ENCODE data around the gene HMBS. TPM values are rescaled to one million over a fixed set of nuclear protein-coding genes. Genes with fewer than 3 reads are reported as not detected.

Gene HMBS
- total RNA-seq, 3 donors from 2014 or later (not counting 1 experiment from before 2014, with no cell fraction given) = 6.1 to 10.1 (median 6.7) TPM

GRCh38 chr11:119048644-119049043, 36.0 kb upstream of the HMBS start:
- no peak overlapping the region for H3K4me3 ChIP-seq (ENCODE audit: low read length)
- H3K27ac Mint-ChIP-seq = no peak overlapping the region
- TF ChIP-seq CTCF (IDR thresholded peaks at IDR 0.05) = no peak
- H3K36me3 Mint-ChIP-seq = peaks cover 31% of the 10 kb centered on the region
- H3K36me3 ChIP-seq (ENCODE audit: control insufficient read depth, insufficient read depth, low read length) = peaks cover 83% of the 10 kb centered on the region
- no peaks in the 10 kb centered on the region for H3K9me3 ChIP-seq (ENCODE audit: control insufficient read depth, insufficient read depth, low read length)
- no peak overlapping the region for H3K4me3 Mint-ChIP-seq
- H3K4me1 ChIP-seq (ENCODE audit: control insufficient read depth, insufficient read depth, low read length) = no peaks in the 10 kb centered on the region
- H3K4me1 Mint-ChIP-seq = peaks cover 12 to 17% of the 10 kb centered on the region in 2 donors
- ATAC-seq (no peak), DNase-seq (no peak)
- no peaks in the 10 kb centered on the region for H3K9me3 Mint-ChIP-seq
- H3K27me3 Mint-ChIP-seq (ENCODE audit: low read depth in 2 of 2) = no peaks in the 10 kb centered on the region
- H3K27me3 ChIP-seq (ENCODE audit: control insufficient read depth, insufficient read depth, low read length) = no peaks in the 10 kb centered on the region
- 82% methylated on average over 6 of the region's 9 CpGs for WGBS (ENCODE audit: insufficient coverage)
- no peak overlapping the region for H3K27ac ChIP-seq (ENCODE audit: low read length)
- intact Hi-C loops (cut with micrococcal nuclease) = no loop called here

GRCh38 chr11:119049081-119049480, 35.6 kb upstream of the HMBS start:
- WGBS (ENCODE audit: insufficient coverage) = 94% methylated on average over 7 of the region's 7 CpGs
- TF ChIP-seq CTCF (IDR thresholded peaks at IDR 0.05) = no peak
- no peaks in the 10 kb centered on the region for H3K4me1 ChIP-seq (ENCODE audit: control insufficient read depth, insufficient read depth, low read length)
- Mint-ChIP-seq H3K4me3 (no peak overlapping the region), H3K27ac (peak overlapping the region in 1 of 2 donors; percentile 15), H3K27me3 (ENCODE audit: low read depth in 2 of 2) (no peaks in the 10 kb centered on the region), H3K9me3 (no peaks in the 10 kb centered on the region), H3K4me1 (peaks cover 12 to 21% of the 10 kb centered on the region in 2 donors), H3K36me3 (peaks cover 35% of the 10 kb centered on the region)
- no peaks in the 10 kb centered on the region for H3K27me3 ChIP-seq (ENCODE audit: control insufficient read depth, insufficient read depth, low read length)
- H3K27ac ChIP-seq (ENCODE audit: low read length) = no peak overlapping the region
- ATAC-seq = no peak
- no peak for DNase-seq
- H3K9me3 ChIP-seq (ENCODE audit: control insufficient read depth, insufficient read depth, low read length) = no peaks in the 10 kb centered on the region
- intact Hi-C loops (cut with micrococcal nuclease) = no loop called here
- peaks cover 87% of the 10 kb centered on the region for H3K36me3 ChIP-seq (ENCODE audit: control insufficient read depth, insufficient read depth, low read length)
- no peak overlapping the region for H3K4me3 ChIP-seq (ENCODE audit: low read length)

GRCh38 chr11:119051440-119052162, 33.1 kb upstream of the HMBS start:
- peaks cover 35% of the 10 kb centered on the region for H3K36me3 Mint-ChIP-seq
- Histone ChIP-seq H3K27ac (ENCODE audit: low read length) (no peak overlapping the region), H3K9me3 (ENCODE audit: control insufficient read depth, insufficient read depth, low read length) (no peaks in the 10 kb centered on the region), H3K4me3 (ENCODE audit: low read length) (no peak overlapping the region), H3K4me1 (ENCODE audit: control insufficient read depth, insufficient read depth, low read length) (peaks cover 15% of the 10 kb centered on the region), H3K36me3 (ENCODE audit: control insufficient read depth, insufficient read depth, low read length) (peaks cover 85% of the 10 kb centered on the region), H3K27me3 (ENCODE audit: control insufficient read depth, insufficient read depth, low read length) (no peaks in the 10 kb centered on the region)
- no peak overlapping the region for H3K4me3 Mint-ChIP-seq
- no peaks in the 10 kb centered on the region for H3K9me3 Mint-ChIP-seq
- 81% methylated on average over 17 of the region's 17 CpGs for WGBS (ENCODE audit: insufficient coverage)
- H3K27me3 Mint-ChIP-seq (ENCODE audit: low read depth in 2 of 2) = no peaks in the 10 kb centered on the region
- peaks cover 31 to 37% of the 10 kb centered on the region in 2 donors for H3K4me1 Mint-ChIP-seq
- intact Hi-C loops (cut with micrococcal nuclease) = loop anchor here (10.0 kb wide), 1 partner anchor 143 kb away; no protein-coding TSS in a partner anchor
- no peak for TF ChIP-seq CTCF (IDR thresholded peaks at IDR 0.05)
- H3K27ac Mint-ChIP-seq = no peak overlapping the region
- peak in 1 of 2 donors; percentile 65 for DNase-seq
- ATAC-seq = no peak
